GM23338 (cell line): ENCODE measurements around the gene MAP2K2. TPM values are rescaled to one million over a fixed set of nuclear protein-coding genes. Genes with fewer than 3 reads are reported as not detected.

Experiments used
- ATAC-seq: fragments of 200-7000 bp; cut with Tn5 transposase; 3 replicates; pipeline ENCODE4 v1.9.1; 2020
- DNase-seq: peaks from one replicate; pipeline ENCODE4 v3.0.0-alpha.2; 2015; ENCODE audit warnings: low spot score
- H2AFZ ChIP-seq: fragments of 200-600 bp; sonication (generic); 2 replicates; pipeline ENCODE4 v1.8.0; 2016; ENCODE audit warnings: antibody characterized with exemption, mild to moderate bottlenecking, moderate library complexity
- H3F3A ChIP-seq: fragments of 200-600 bp; sonication (generic); replicated peaks from 2 replicates; pipeline ENCODE4 v1.8.0; 2017; ENCODE audit warnings: antibody characterized with exemption, mixed run types, low read depth
- H3K27ac ChIP-seq: fragments of 200-600 bp; sonication (generic); 2 replicates; pipeline ENCODE4 v1.6.1; 2016; ENCODE audit warnings: low read depth
- H3K27me3 ChIP-seq: fragments of 200-600 bp; sonication (generic); 2 replicates; pipeline ENCODE4 v1.8.0; 2016; ENCODE audit warnings: mild to moderate bottlenecking, mixed run types, moderate library complexity; ENCODE audit not compliant: insufficient read depth
- H3K36me3 ChIP-seq: fragments of 200-600 bp; sonication (generic); 2 replicates; pipeline ENCODE4 v1.8.0; 2016; ENCODE audit warnings: mild to moderate bottlenecking; ENCODE audit not compliant: insufficient read depth
- H3K4me1 ChIP-seq: fragments of 200-600 bp; sonication (generic); 2 replicates; pipeline ENCODE4 v1.8.0; 2016; ENCODE audit warnings: mild to moderate bottlenecking, moderate library complexity; ENCODE audit not compliant: insufficient read depth
- H3K4me2 ChIP-seq: fragments of 200-600 bp; sonication (generic); 2 replicates; pipeline ENCODE4 v1.7.1; 2017; ENCODE audit warnings: mixed run types
- H3K4me3 ChIP-seq: fragments of 200-600 bp; sonication (generic); 2 replicates; pipeline ENCODE4 v1.6.1; 2016; ENCODE audit warnings: mixed run types
- H3K79me2 ChIP-seq: fragments of 200-600 bp; sonication (generic); replicated peaks from 2 replicates; pipeline ENCODE4 v1.8.0; 2017; ENCODE audit warnings: mild to moderate bottlenecking; ENCODE audit not compliant: insufficient read depth
- H3K9me2 ChIP-seq: fragments of 200-600 bp; sonication (generic); 2 replicates; pipeline ENCODE4 v1.8.0; 2017; ENCODE audit not compliant: insufficient read depth
- H4K20me1 ChIP-seq: fragments of 200-600 bp; sonication (generic); replicated peaks from 2 replicates; pipeline ENCODE4 v1.8.0; 2017; ENCODE audit warnings: mild to moderate bottlenecking; ENCODE audit not compliant: insufficient read depth
- H3K27ac Mint-ChIP-seq: 2 replicates; pipeline ENCODE4 v1.8.0; 2020; ENCODE audit warnings: inconsistent platforms, mild to moderate bottlenecking, moderate library complexity, mixed read lengths
- H3K27me3 Mint-ChIP-seq: 3 replicates; pipeline ENCODE4 v1.8.0; 2022; ENCODE audit warnings: low read depth, mild to moderate bottlenecking, moderate library complexity, mixed read lengths, inconsistent platforms; ENCODE audit not compliant: insufficient read depth, poor library complexity
- H3K36me3 Mint-ChIP-seq: 3 replicates; pipeline ENCODE4 v1.8.0; 2021; ENCODE audit warnings: low read depth, mild to moderate bottlenecking, inconsistent platforms, moderate library complexity, mixed read lengths
- H3K4me1 Mint-ChIP-seq: 3 replicates; pipeline ENCODE4 v1.8.0; 2020; ENCODE audit warnings: mild to moderate bottlenecking, inconsistent platforms, mixed read lengths
- H3K4me3 Mint-ChIP-seq: 3 replicates; pipeline ENCODE4 v1.8.0; 2021; ENCODE audit warnings: moderate library complexity, mild to moderate bottlenecking, inconsistent platforms, mixed read lengths
- H3K9me3 Mint-ChIP-seq: 3 replicates; pipeline ENCODE4 v1.8.0; 2020; ENCODE audit warnings: moderate library complexity, mild to moderate bottlenecking, inconsistent platforms, mixed read lengths
- CREB1 ChIP-seq: fragments of 250-450 bp; sonication (Bioruptor Pico); IDR thresholded peaks from 2 replicates; pipeline ENCODE4 v1.5.0; 2020; ENCODE audit warnings: low read depth, mild to moderate bottlenecking, moderate library complexity
- CTCF ChIP-seq, 2 experiments: fragments of 200-600 bp in 1 of 2; sonication (generic) in 1 of 2; conservative IDR thresholded peaks; 2 replicates each; pipeline versions ENCODE4 v1.5.1 to v1.6.1; 2016 to 2017; ENCODE audit warnings: antibody characterized with exemption in 2 of 2, low read depth in 2 of 2, mild to moderate bottlenecking in 2 of 2, moderate library complexity in 1 of 2
- ETS1 ChIP-seq: IDR thresholded peaks from 2 replicates; pipeline ENCODE4 v1.6.1; 2016; ENCODE audit warnings: antibody characterized with exemption
- EZH2 ChIP-seq: fragments of 200-600 bp; sonication (generic); IDR thresholded peaks from one replicate; pipeline ENCODE4 v1.8.0; 2017; ENCODE audit warnings: antibody characterized with exemption, mild to moderate bottlenecking, low read depth; ENCODE audit not compliant: unreplicated experiment
- EZH2phosphoT487 ChIP-seq: fragments of 200-600 bp; sonication (generic); IDR thresholded peaks from one replicate; pipeline ENCODE4 v1.8.1; 2018; ENCODE audit warnings: antibody characterized with exemption; ENCODE audit not compliant: unreplicated experiment
- JUNB ChIP-seq: IDR thresholded peaks from one replicate; pipeline ENCODE4 v1.6.1; 2016; ENCODE audit warnings: antibody characterized with exemption; ENCODE audit not compliant: unreplicated experiment
- NANOG ChIP-seq: IDR thresholded peaks from 2 replicates; pipeline ENCODE4 v1.6.1; 2016; ENCODE audit warnings: antibody characterized with exemption, borderline replicate concordance
- POLR2AphosphoS5 ChIP-seq: IDR thresholded peaks from 2 replicates; pipeline ENCODE4 v1.6.1; 2016; ENCODE audit warnings: antibody characterized with exemption, low read depth
- ZNF114 ChIP-seq: fragments of 250-450 bp; sonication (Bioruptor Pico); IDR thresholded peaks from 2 replicates; pipeline ENCODE4 v1.5.0; 2020; ENCODE audit warnings: mild to moderate bottlenecking, moderate library complexity
- ZNF331 ChIP-seq: fragments of 250-450 bp; sonication (Bioruptor Pico); IDR thresholded peaks from 2 replicates; pipeline ENCODE4 v1.5.0; 2020; ENCODE audit warnings: low read depth, mild to moderate bottlenecking, moderate library complexity
- ZNF462 ChIP-seq: fragments of 250-450 bp; sonication (Bioruptor Pico); IDR thresholded peaks from 2 replicates; pipeline ENCODE4 v1.5.0; 2020; ENCODE audit warnings: mild to moderate bottlenecking, moderate library complexity
- polyA plus RNA-seq: library from polyadenylated mRNA; unstranded; fragments of >200 nt; fragmentation: Nextera tagmentation; extraction: Ambion mirVana; gene quantifications from 2 replicates; pipeline ENCODE4 v1.2.1, GENCODE V29; 2016
- total RNA-seq: library from RNA; depleted of rRNA; stranded (reverse); fragments of >200 nt; shearing (Covaris generic); gene quantifications from 2 replicates; pipeline ENCODE4 v1.2.3, GENCODE V29; 2014

The MAP2K2 gene
- total and polyA plus RNA-seq, 2 experiments from 2014 or later = 99.7 to 151 TPM

GRCh38 chr19:4093643-4094175 lies 30.2 kb downstream of the MAP2K2 start:
- peaks cover 7% of the 10 kb centered on the region for H3K27me3 Mint-ChIP-seq
- no peak overlapping the region for H3K27ac Mint-ChIP-seq
- Histone ChIP-seq H3K27ac (no peak overlapping the region), H3K27me3 (no peaks in the 10 kb centered on the region), H3K9me2 (no peaks in the 10 kb centered on the region), H3K79me2 (no peaks in the 10 kb centered on the region), H3K36me3 (no peaks in the 10 kb centered on the region), H3K4me2 (no peak overlapping the region), H2AFZ (no peak overlapping the region), H3K4me3 (no peak overlapping the region), H4K20me1 (no peaks in the 10 kb centered on the region; the same call in 1 of the 2 replicates), H3F3A (0 out of 2 replicates have a peak, but pooled peaks cover 5% of the 10 kb centered on the region), H3K4me1 (no peaks in the 10 kb centered on the region)
- H3K36me3 Mint-ChIP-seq = peaks cover 27% of the 10 kb centered on the region
- ATAC-seq = no peak
- H3K4me3 Mint-ChIP-seq = no peak overlapping the region
- DNase-seq = no peak
- no peaks in the 10 kb centered on the region for H3K9me3 Mint-ChIP-seq
- TF ChIP-seq CREB1 (CRISPR knock-in tag) (no peak), JUNB (no peak), ZNF331 (CRISPR knock-in tag) (no peak), EZH2phosphoT487 (no peak), EZH2 (no peak), NANOG (no peak), CTCF (conservative IDR thresholded peaks at IDR 0.05; ENCODE audit: low read depth in 2 of 2) (no peak), ZNF462 (CRISPR knock-in tag) (no peak), ETS1 (no peak), POLR2AphosphoS5 (no peak), ZNF114 (CRISPR knock-in tag) (no peak)
- H3K4me1 Mint-ChIP-seq = no peaks in the 10 kb centered on the region
